Measurements from ENCODE around the gene ITGAV.

ITGAV gene

GRCh38 chr2:186687807-186688211, 98.0 kb downstream of the ITGAV start:
- DNase-seq = no peak

DNA sequence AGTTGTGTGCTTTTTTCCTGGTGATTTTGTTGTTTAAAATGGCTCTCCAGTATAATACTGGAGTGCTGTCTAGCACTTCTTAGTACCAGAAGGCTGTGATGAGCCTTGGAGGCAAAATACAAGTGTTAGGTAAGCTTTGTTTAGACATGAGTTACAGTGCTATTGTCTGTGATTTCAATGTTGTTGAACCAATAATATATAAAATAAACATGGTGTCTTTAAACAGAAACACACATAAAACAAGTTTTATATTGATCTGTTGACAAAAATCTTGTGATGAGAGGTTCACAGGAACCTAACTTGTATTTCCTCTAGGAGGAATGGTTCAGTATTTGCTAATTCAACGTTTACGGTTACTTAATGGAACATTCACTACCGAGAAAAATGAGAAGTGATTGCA, 99.0 kb downstream of the ITGAV start:
- DNase-seq = no peak

DNA sequence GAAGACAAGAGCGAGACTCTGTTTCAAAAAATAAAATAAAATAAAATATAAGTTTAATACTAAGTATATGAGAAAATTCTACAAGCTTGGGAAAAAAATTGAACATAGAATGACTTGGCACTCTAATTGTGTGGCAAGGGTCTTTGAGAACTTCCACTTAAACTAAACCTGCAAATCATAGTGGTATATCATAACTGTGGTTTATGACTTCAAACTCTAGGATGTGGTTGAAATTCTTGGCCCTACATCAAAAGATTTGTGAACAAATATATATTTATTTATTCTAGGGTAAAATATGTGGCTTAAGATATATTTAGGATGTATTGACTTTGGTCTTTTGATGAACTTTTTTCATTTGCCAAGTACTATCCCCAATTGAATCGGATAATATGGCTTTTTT, 100.9 kb downstream of the ITGAV start:
- DNase-seq = no peak

- no peak for DNase-seq
These were observed 101.4 kb downstream of the ITGAV start for GRCh38 chr2:186691231-186691630.

- DNase-seq = no peak
These were observed 102.0 kb downstream of the ITGAV start for GRCh38 chr2:186691900-186692299.

- DNase-seq = no peak
These were observed 103.6 kb downstream of the ITGAV start for GRCh38 chr2:186693446-186693832.

GRCh38 chr2:186695081-186695756, 105.4 kb downstream of the ITGAV start:
- no peak for DNase-seq

GRCh38 chr2:186696290-186696689, 106.4 kb downstream of the ITGAV start:
- DNase-seq = no peak

DNA sequence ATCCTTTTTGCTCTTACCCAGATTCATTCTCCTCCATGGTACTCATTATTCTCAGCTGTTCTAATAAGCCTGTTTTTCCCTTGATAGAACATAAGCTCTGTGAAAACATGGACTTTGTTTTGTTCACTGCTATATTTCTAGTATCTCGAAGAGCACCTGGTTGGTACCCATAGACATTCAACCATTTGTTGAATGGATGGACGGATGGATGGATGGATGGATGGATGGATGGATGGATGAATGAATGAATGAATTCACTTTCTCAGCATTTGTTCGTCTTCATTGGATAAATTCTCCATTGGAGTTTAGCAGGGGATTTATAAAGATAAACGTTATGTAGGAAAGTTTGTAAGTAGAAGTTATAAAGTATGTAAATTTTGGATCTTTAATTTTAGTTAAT, 106.9 kb downstream of the ITGAV start:
- no peak for DNase-seq

DNA sequence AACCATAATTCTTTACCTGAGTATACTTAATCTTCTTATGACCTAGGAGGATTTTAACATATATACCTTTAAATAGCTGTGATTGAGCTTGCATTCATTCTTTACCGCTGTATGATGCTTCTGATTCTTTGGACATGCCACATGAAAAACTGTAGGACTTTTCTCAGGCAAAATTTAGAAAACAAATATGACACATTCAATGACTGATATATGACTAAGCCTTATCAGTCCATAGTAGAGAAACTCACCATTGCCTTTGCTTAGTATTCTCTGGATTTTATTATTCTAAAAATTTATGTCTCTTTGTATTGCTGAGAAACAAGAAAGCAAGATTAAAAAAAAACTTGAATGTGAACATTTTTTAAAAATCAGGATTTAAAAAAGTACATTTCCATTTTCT, 107.7 kb downstream of the ITGAV start:
- DNase-seq = no peak

DNA sequence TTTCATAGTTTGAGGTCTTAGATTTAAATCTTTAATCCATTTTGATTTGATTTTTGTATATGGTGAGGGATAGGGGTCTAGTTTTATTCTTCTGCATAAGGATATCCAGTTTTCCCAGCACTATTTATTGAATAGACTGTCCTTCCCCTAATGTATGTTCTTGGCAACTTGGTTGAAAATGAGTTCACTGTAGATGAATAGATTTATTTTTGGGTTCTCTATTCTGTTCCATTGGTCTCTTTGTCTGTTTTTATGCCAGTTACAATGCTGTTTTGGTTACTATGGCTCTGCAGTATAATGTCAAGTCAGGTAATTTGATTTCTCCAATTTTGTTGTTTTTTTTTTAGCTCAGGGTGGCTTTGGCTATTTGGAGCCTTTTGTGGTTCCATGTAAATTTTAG, 109.9 kb downstream of the ITGAV start:
- DNase-seq = no peak

DNA sequence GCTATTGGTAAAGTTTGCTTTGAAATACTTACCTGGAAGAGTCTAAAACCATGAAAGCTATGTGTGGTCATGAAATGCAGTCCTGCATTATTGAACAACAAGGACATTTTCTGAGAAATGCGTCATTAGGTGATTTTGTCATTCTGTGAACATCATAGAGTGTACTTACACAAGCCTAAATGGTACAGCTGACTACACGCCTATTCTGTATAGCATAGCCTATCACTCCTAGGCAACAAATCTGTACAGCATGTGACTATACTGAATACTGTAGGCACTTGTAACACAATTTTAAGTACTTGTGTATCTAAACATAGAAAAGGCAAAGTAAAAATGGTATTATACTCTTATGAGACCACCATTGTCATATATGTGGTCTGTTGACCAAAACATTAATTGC, 112.2 kb downstream of the ITGAV start:
- DNase-seq = no peak

DNA sequence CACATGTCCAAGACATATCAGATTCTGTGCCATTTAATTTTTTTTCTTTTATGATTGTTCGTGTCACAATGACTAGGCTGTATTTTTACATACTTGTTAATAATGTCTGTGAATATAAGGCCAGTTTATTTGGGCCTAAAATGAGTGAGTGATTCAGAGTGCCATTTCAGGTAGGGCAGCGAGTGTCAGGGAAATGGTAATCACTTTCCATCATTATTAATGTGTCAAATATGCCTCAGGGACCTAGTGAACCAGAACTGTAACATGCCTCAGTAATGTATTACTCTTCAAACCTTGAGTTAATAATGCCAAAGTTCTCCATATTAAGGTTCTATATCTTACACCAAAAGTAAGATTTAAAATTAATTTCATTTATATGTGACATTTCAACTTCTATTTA, 112.6 kb downstream of the ITGAV start:
- DNase-seq = no peak

DNA sequence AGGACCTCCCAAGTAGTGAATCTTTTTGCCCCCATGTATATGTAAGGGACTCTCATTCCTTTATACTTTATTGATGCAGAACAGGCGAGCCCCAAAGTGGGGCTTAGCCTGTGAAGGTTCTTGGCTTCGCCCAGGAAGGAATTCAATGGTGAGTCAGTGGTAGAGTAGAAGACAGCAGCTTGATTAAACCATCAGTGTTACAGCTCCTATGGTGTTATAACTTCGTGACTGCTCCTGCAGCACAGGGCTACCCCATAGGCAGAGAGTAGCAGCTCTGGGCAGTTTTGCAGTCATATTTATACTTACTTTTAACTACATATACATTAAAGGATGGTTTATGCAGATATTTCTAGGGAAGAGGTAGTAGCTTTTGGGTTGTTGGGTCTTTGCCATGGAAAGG, 115.0 kb downstream of the ITGAV start:
- no peak for DNase-seq

GRCh38 chr2:186709529-186710450, 119.9 kb downstream of the ITGAV start:
- DNase-seq = no peak

- no peak for DNase-seq
These were observed 123.8 kb downstream of the ITGAV start for GRCh38 chr2:186713691-186714090.

DNA sequence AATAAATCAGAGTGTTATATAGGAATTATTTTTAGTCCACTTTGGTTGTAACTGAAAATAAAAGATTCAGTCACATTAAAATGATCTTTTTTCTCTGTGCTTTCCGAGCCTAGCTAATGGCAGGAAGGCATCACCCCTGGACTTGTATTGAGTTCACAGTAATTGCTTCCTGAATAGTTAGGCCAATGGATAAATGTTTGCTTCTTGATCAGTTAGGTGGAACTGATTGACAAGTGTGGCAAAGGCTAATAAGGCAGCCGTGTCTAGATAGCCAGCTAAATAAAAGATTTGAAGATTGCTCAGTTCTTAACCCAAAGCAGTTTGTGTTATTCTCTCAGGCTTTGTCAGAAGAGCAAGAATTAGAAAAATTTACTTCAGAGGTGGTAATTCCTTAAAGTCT, 124.8 kb downstream of the ITGAV start:
- no peak for DNase-seq

DNA sequence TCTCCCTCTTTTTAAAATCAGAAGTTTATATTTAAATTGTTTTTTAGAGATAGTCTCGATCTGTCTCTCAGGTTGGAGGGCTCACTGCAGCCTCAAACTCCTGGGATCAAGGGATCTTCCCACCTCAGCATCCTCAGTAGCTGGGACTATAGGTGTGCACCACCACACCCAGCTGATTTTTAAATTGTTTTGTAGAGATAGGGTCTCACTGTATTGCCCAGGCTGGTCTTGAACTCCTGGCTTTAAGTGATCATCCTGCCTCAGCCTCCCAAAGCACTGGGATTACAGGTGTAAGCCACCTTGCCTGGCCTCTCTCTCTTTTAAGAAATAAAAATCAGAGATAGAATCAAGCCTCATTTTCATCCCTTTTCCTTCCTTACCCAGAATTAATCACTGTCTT, 126.1 kb downstream of the ITGAV start:
- DNase-seq = no peak

GRCh38 chr2:186716899-186717298, 127.0 kb downstream of the ITGAV start:
- no peak for DNase-seq

- DNase-seq = no peak
These were observed 127.6 kb downstream of the ITGAV start for GRCh38 chr2:186717320-186718007.

DNA sequence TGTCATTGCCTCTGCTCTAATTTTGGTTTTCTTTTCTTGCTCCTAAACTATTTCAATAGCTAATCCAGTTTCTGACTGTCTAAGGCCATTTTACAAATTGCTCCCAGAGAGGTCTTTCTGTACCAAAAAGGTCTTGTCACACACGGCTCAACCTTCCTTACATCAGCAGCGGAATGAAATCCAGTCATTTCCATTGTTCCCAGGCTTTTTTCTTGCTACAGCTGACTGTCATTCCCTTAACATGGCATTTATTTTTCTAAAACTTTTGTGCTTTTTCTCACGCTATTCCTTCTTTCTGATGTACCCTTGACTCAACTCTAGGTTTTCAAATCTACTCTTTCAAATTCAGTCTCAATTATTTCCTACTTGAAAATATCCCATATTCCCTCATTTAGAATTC, 128.3 kb downstream of the ITGAV start:
- DNase-seq = no peak

GRCh38 chr2:186718903-186719302, 129.0 kb downstream of the ITGAV start:
- no peak for DNase-seq

GRCh38 chr2:186721956-186722355, 132.1 kb downstream of the ITGAV start:
- DNase-seq = no peak

DNA sequence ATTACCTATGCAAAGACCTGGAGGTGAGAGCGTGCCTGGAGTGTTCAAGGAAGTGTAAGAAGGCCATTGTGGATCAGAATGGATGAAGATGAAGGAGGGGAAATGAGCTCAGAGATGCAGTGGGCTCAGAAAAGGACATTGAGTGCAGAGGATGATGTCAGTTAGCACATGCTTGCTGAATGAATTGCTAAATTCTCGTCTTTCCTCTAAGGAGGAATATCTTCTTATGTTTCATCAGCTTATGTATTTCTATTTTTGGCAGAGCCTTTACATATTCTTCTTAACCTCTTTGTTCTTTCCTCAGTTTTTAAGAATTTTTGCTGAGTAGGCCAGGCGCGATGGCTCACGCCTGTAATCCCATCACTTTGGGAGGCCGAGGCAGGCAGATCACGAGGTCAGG, 134.9 kb downstream of the ITGAV start:
- no peak for DNase-seq
